ENCODE data around the gene FOXD2. TPM values are rescaled to one million over a fixed set of nuclear protein-coding genes. Genes with fewer than 3 reads are reported as not detected.
A peak's percentile ranks its signal among the peaks of the same experiment; 100 is the strongest.
"Not testable (repeated sequence)": the region's sequence is repeated elsewhere in the genome, so short reads cannot be mapped to it uniquely, and the experiment has no call there.

Gene FOXD2
- total RNA-seq, 2 donors from 2014 or later, result 0.09 to 0.18 TPM

DNA sequence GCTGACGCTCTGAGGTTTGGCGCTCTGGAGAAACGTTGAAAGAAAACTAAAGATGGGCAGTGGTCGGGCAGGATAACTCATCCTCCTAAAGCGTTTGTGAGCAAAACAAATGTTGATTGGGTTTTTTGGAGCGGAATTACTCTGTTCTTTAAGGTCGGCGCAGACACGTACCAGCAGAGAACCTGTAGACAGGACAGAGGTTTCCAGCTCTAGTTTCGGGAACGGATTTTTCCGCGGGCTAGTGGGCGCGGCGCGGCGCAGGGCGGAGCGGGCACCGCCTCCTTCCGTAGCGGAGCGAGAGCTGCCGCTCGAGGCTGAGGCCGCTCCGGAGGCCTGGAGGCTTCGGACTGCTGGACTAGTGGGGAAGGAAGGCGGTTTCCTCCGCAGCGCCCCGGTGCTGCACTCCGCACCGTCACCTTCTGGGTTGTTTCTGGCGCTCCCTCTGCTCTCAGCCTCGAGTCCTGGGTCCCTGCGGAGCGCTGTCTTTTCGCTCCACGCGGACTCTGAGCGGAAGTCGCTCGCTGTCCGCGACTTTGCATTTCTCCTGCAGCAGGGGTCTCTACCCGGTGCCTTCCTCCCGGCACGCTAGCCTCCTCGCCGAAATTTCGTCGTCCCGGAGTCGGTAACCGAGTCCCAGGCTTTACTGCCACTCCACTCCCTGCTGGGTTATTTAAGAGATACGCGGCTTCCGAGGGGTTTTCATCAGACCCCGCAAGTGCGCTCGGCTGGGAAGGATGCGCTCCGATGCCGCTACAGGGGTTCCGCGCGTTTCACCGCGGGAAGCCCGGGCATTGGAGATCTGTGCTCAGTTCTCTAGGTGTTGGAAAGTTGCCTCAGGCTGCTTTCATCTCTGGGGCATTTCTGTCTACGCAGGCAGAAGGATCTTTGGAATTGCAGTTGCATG, 7.0 kb downstream of the FOXD2 start:
- ATAC-seq, result peak; percentile 51 to 76
- Mint-ChIP-seq H3K27ac (no peak overlapping the region), H3K9me3 (no peaks in the 10 kb centered on the region), H3K36me3 (peaks cover 0 to 14% of the 10 kb centered on the region in 2 donors)
- peak in 1 of 2 donors; percentile 44 for DNase-seq (ENCODE audit: low spot score in 2 of 2)

DNA sequence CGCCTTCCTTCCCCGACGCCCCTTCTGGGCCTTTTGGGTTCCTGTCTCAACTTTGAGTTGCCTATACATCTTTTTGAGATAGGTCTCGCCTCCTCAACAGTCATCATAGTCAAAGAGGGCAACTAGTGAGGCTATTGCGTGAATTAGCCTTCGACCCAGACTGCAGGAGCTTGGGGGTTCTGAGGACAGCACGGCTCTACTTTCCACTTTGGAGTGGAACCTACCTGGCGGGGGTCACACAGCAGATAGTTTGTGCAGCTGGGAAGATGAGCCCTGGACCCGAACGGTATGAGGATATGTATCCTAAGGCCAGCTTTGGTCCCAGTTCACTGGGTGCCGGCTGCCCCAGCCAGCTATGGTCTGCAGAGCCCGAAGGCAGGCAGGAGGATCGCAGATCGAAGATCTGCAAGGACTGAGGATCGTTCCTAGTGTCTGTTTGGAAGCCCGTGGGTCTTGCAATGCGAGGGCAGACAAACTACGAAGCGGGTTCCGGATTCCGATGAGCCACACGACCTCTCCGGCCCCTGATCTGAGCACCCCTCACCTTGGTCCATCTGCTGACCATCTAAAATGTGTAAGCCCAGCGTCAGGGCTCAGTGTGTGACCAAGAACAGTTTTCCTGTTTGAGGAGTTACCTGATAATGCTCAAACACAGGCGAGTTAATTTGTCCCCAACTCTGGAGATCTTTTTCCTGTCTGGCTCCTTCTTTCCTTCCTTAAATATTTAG, 8.1 kb downstream of the FOXD2 start:
- Mint-ChIP-seq H3K27ac (no peak overlapping the region), H3K36me3 (peaks cover 0 to 14% of the 10 kb centered on the region in 2 donors), H3K9me3 (no peaks in the 10 kb centered on the region)
- no peak for DNase-seq (ENCODE audit: low spot score in 2 of 2)
- no peak for ATAC-seq

DNA sequence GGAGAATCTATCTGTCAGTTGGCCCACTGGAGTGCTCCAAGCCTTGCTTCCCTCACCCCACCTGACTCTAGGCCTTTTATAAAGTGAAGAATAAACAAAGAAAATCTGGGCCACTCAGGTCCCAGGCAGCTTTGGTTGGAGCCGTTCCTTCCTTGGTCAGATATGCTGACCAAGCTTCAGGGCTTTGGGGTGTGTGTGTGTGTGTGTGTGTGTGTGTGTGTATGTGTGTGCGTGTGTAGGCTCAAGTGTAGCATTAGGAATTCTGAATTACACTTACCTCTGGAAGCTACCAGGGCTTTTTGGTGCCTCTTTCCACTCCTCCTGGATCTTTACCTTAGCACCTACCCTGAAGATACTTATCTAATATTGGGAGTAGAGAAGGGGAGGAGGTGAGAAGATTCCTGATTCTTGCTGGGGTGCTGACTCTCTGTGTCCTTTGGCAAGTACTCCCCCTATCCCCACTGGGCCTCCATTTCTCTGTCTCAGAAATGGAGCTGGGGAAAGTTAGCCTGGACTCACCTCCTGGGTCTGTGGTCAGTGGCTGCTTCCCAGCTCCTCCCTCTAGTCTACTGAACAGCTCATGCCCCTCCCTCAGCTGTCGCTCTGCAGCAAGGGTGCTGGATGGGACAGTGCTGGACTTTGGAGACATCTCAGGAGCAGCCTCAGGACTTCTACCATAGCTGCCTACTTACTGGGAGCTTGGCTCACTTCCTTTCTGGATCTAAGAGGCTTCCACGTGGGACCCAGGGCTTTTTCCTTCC, 10.8 kb downstream of the FOXD2 start:
- no peak for DNase-seq (ENCODE audit: low spot score in 2 of 2)
- ATAC-seq, result no peak
- peaks cover 0 to 14% of the 10 kb centered on the region in 2 donors for H3K36me3 Mint-ChIP-seq
- H3K9me3 Mint-ChIP-seq, result no peaks in the 10 kb centered on the region
- no peak overlapping the region for H3K27ac Mint-ChIP-seq

DNA sequence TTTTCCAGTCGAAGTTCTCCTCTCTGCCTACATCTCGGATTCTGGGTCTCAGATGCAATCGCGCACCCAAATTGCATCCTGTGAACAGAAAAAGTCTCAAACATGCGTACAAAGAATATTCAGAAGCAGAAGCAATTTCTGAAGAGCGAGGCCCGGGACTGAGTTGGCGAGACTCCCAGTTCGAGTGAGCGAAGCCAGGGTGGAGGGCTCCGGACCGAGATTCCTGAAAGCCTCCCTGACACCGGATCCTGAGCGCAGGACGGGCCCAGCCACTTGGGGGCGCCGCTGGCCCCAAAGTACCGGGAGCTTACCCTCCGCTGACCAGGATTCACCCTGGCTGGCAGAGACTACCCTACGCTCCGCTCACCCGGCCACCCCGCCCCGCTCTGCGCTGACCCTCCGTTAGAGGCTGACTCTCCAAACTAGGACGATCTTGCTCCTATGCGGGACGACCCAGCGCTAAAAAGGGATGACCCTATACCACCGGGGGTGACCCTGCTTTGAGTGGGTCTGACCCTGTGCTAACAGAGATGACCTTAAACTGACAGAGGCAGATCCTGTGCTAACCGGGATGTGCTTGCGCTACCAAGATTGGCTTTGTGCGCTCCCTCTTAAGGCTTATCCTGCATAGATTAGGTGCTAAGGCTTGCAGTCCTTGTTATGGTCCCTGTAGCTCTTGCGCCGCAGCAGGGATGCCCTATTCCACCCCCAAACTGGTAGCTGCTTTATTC, 12.1 kb downstream of the FOXD2 start:
- Mint-ChIP-seq H3K9me3 (no peaks in the 10 kb centered on the region), H3K27ac (no peak overlapping the region), H3K36me3 (peaks cover 0 to 5% of the 10 kb centered on the region in 2 donors)
- ATAC-seq (peak in 1 of 2 donors; percentile 64), DNase-seq (ENCODE audit: low spot score in 2 of 2) (peak in 1 of 2 donors; percentile 36)

DNA sequence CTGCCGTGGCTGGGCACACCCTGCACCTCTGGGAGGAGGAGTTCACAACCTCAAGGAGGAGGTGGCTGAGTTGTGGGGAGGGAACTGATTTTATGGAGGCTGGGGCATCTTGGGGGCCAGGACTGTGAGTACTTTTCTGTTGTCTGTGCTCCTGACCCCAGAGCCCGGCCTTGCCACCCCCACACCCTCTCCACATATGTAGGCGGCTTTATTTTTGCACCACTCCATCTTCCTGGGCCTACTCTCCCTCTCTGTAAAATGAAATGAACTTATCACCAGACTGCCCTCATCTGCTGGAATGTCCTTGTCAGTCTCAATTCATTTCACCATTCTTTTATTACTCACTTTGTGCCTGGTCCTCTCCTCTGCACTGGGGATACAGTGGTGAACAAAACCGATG, 12.8 kb downstream of the FOXD2 start:
- Mint-ChIP-seq H3K9me3 (no peaks in the 10 kb centered on the region), H3K36me3 (no peaks in the 10 kb centered on the region), H3K27ac (no peak overlapping the region)
- ATAC-seq (no peak), DNase-seq (ENCODE audit: low spot score in 2 of 2) (no peak)

DNA sequence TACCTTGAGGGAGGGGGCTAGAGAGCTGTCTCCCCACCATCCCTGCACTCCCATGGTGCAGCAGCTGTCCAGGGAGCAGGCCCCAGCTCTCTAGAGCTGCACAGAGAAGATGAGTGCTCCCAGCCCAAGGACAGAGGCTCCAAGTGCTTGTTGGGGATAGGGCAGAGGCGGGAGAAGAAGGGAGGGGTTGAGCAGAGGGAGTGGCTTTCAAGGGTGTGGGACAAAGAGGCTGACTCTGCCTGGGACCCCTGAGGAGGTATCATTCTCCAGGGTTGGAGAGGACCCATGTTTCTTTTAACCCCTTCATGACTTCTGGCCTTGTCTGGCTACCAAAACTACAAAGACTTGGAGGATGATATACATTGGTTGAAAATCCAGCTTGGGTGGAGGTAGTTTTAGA, 14.6 kb downstream of the FOXD2 start:
- ATAC-seq, result no peak
- no peak for DNase-seq (ENCODE audit: low spot score in 2 of 2)
- no peak overlapping the region for H3K27ac Mint-ChIP-seq
- no peaks in the 10 kb centered on the region for H3K36me3 Mint-ChIP-seq
- no peaks in the 10 kb centered on the region for H3K9me3 Mint-ChIP-seq

DNA sequence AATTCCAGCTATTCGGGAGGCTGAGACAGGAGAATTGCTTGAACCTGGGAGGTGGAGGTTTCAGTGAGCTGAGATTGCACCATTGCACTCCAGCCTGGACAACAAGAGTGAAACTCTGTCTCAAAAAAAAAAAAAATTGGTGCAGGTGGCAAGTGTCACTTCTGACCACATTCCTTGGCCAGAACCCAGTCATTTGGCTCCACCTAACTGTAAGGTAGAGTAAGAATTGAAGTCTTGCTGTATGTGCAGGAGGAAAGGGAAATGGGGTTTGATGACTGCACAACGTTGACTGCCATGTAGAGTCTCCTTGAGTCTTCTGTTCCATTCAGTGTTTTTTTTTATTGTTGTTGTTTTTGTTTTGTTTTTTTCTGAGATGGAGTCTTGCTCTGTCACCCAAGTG, 16.1 kb downstream of the FOXD2 start:
- H3K27ac Mint-ChIP-seq; DNase-seq (ENCODE audit: low spot score in 2 of 2); H3K36me3 Mint-ChIP-seq; H3K9me3 Mint-ChIP-seq; ATAC-seq: not testable (repeated sequence)

DNA sequence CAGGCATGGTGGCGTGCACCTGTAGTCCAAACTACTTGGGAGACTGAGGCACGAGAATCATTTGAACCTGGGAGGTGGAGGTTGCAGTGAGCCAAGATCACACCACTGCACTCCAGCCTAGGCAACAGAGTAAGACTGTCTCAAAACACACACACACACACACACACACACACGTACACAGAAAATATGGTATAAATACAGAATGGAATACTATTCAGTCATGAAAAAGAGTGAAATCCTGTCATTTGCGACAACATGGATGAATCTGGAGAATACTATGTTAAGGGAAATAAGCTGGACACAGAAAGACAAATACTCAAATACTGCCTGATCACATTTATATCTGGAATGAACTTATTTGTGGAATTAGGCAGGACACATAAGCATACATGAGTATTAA, 18.4 kb downstream of the FOXD2 start:
- ATAC-seq (no peak), DNase-seq (ENCODE audit: low spot score in 2 of 2) (no peak)
- Mint-ChIP-seq H3K27ac (no peak overlapping the region), H3K9me3 (no peaks in the 10 kb centered on the region), H3K36me3 (no peaks in the 10 kb centered on the region)

DNA sequence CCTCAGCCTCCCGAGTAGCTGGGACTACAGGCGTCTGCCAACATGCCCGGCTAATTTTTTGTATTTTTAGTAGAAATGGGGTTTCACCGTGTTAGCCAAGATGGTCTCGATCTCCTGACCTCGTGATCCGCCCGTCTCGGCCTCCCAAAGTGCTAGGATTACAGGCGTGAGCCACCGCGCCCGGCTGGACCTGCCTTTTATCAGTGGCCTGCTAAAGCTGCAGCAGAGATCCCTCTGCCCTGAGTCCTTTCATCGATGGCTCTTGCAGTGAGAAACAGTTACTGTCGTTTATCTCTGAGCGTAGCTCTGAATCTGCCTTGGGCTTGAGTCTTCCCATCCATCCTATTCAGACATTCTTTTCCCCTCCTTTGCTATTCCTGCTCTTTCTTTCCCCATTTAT, 19.7 kb downstream of the FOXD2 start:
- not testable (repeated sequence) for H3K27ac Mint-ChIP-seq

DNA sequence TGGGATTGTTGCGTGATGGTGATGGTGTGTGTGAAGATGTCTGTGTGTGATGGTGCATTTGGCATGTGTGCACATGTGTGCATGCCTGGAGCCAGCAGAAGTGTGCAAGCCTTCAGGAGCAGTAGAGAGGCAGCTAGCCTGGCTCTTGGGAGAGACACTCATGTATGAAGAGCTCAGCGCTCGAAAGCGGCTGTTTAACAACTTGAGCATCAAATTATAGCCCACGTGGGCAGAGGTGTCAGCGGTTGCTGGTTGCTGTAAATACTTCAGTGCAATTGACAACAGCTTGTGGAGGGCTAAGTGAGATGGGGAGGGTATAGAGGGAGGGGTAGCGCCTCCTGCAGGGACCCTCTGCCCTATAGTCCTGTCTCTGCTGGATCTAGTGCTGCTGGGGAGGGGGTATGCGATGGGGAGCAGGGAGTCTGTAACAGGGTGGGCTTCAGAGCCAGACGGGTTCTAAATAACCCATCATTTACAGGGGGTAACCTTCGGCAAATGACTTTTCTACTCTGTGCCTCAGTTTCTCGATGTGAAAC, 21.5 kb downstream of the FOXD2 start:
- no peak overlapping the region for H3K27ac Mint-ChIP-seq
- no peak for ATAC-seq
- no peaks in the 10 kb centered on the region for H3K36me3 Mint-ChIP-seq
- no peaks in the 10 kb centered on the region for H3K9me3 Mint-ChIP-seq
- no peak for DNase-seq (ENCODE audit: low spot score in 2 of 2)

More for the DNA sequence above, 19.7 kb downstream of the FOXD2 start:
- ATAC-seq; DNase-seq (ENCODE audit: low spot score in 2 of 2); H3K9me3 Mint-ChIP-seq; H3K36me3 Mint-ChIP-seq: not testable (repeated sequence)

DNA sequence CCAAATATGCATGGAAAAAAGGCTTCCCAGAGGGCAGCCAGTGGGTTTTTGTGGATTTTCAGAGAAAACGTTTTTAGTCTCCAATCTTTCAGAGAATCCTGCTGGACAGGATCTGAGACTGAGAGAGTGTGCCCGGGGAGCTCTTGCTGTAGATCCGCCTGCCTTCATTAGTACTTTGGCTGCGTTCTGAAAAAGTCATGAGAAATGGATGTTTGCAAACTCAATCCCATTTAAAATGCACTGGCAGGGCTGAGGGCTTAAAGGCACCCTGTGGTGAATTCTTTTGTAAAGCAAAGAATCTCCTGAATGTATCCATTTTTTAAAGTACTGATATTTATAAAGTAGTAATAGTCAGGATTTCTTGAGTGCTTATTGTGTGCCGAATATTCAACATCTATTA, 22.2 kb downstream of the FOXD2 start:
- no peak for DNase-seq (ENCODE audit: low spot score in 2 of 2)
- no peaks in the 10 kb centered on the region for H3K9me3 Mint-ChIP-seq
- no peak overlapping the region for H3K27ac Mint-ChIP-seq
- no peaks in the 10 kb centered on the region for H3K36me3 Mint-ChIP-seq
- ATAC-seq, result no peak

DNA sequence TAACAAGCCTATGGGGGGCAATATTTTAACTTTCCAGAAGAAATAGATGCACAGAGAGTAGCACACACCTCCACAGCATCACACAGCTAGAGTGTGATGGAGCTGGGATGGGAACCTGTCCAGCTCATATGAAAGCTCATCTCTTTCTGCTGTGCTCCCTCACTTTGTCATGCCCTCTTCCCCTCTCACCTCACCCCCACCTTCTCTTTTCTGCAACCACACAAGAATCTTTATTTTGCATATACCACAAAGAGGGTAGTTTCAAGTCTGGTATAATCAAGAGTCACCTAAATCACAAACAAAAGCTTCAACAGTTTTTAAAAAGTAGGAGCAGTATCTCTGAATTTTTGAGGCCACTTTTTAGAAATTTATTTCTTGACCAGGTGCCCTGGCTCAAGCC, 22.6 kb downstream of the FOXD2 start:
- no peaks in the 10 kb centered on the region for H3K9me3 Mint-ChIP-seq
- no peak for ATAC-seq
- H3K36me3 Mint-ChIP-seq, result no peaks in the 10 kb centered on the region
- H3K27ac Mint-ChIP-seq, result no peak overlapping the region
- DNase-seq (ENCODE audit: low spot score in 2 of 2), result no peak

DNA sequence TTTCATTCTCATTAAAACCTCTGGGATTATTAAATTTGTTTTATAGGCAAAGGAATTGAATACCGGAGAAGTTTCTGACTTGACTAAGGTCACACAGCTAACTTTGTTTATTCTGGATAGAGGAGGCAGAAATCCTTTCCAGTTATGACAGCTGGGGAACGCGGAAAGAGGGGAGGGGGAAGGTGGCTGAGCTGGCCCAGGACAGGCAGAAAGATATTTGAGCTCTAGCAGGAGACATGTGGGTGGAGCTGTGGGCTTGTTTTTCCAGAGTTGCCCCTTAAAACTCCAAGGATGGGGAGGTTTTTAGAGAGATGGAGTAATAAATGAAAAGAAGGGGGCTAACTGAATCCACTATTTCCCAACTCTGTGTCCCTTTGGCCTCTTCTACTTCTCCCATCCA, 27.8 kb downstream of the FOXD2 start:
- ATAC-seq (no peak), DNase-seq (ENCODE audit: low spot score in 2 of 2) (no peak)
- H3K9me3 Mint-ChIP-seq, result no peaks in the 10 kb centered on the region
- no peak overlapping the region for H3K27ac Mint-ChIP-seq
- no peaks in the 10 kb centered on the region for H3K36me3 Mint-ChIP-seq

DNA sequence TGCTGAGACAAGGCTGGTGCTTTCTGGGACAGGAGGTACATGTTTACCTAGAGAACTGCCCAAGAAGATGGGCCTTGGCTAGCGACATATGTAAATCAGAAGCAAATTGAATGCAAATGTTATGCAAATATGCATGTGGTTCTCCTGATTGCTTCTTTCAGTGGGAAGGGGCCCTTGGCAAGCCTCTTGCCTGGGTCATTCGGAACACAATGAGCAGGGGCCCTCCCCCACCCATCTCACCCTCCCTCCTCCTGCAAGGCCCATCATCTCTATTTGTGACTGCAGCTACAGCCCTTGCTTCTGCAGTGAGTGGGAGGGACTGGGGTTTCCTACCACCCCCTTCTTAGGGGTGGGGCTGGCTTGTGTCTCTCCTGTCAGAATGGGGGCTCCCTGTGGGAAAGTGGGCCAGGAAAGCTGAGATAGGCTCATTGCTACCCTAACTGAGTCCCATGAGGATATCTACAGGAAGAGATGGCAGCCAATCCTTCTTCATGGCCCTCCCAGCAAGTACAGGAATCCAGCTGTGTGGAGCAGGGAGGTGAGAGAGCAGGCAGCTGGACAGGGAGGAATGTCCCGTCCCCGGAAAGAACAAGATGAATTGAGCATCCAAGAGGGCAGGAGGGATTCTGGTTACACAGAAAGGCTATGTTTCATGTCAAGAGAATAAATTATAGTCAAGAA, 31.0 kb downstream of the FOXD2 start:
- no peak overlapping the region for H3K27ac Mint-ChIP-seq
- no peaks in the 10 kb centered on the region for H3K9me3 Mint-ChIP-seq
- no peak for ATAC-seq
- DNase-seq (ENCODE audit: low spot score in 2 of 2), result no peak
- H3K36me3 Mint-ChIP-seq, result no peaks in the 10 kb centered on the region

DNA sequence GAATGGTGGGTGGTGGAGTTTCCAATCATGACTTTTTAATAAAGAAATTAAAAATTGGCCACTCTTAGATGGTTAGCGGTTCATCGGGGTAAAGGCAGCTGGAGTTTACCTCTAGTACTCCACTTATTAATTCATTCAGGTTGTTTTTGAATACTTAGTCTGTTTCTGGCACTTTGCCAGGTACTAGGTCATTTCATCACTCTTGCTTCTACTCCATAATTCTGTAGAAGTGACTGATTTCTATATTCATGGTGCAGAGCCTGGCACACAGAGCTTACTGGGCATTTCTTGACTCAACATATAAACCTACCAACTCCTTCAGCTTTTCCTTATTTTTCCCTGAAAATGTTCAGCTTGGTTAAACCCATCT, 31.5 kb downstream of the FOXD2 start:
- DNase-seq (ENCODE audit: low spot score in 2 of 2) (no peak), ATAC-seq (no peak)
- Mint-ChIP-seq H3K27ac (no peak overlapping the region), H3K36me3 (no peaks in the 10 kb centered on the region), H3K9me3 (no peaks in the 10 kb centered on the region)

DNA sequence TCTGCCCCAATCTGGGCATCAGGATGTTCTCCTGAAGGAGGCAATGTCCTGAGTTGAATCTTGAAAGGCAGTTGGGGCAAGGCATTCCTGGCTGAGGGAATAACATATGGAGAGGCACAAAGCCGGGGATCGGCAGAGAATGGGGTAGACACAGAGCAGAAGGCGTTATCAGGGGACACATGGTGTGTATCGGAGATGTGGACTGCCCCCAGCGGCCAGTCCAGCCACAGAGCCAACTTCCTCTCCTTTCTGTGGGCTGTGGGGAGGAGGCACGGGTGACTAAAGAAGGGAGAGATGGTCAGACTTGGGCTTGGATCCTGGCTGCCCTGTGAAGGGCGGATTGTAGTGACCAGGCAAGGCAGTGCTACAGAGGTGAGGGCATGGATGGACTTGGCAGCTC, 32.1 kb downstream of the FOXD2 start:
- DNase-seq (ENCODE audit: low spot score in 2 of 2) (no peak), ATAC-seq (no peak)
- no peak overlapping the region for H3K27ac Mint-ChIP-seq
- H3K36me3 Mint-ChIP-seq, result no peaks in the 10 kb centered on the region
- no peaks in the 10 kb centered on the region for H3K9me3 Mint-ChIP-seq

Data from activated naive CD4-positive, alpha-beta T cell treated with anti-CD3 and anti-CD28 coated beads, Interleukin-2, amount 50 U/mL, for 72 hours (primary cell).